ENCODE data around the gene OR13C5.
"Not testable (repeated sequence)": the region's sequence is repeated elsewhere in the genome, so short reads cannot be mapped to it uniquely, and the experiment has no call there.

The OR13C5 gene

DNA sequence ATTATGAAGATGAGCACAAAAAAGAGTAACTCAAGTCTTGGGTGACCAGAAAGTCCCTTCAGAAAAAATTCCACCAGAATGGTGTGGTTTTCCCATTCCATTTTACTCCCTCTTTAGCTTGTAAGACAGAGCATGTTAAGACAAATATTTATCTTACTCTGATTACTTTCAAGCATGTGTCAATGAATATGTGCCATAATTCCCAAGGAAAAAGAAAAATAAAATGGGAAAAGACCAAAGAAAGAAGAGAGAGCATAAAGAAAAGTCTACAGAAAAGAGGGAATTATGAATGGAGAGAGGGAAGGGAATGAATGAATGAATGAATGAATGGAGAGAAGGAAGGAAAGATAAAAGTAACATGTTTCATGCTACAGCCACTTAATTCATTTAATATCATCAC lies at the start of gene OR13C5:
OR13C5 (minus strand) TSS at position 101 of the 400 bp plus-strand sequence; CDS start at position 101, 0 bp downstream.
- not testable (repeated sequence) for DNase-seq (ENCODE audit: low spot score)

DNA sequence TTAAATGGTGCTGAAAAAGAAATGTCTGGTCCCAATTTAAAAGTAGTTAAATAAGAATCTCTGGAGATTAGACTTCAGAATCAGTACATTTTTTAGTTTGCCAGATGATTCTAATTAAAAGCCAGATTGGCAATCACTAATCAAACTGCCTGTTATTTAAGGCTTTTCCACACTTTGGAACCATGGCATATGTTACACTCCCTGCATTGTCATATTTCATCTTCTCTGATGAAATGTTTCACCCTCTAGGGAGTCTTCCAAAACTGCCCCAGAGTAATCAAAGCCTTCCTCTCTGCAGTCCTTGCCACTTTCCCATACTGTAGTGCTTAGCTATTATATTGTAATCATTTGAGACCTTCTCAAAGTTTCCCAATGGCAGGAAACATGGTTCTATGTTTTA lies 36.2 kb upstream of the OR13C5 start:
- DNase-seq (ENCODE audit: low spot score): no peak

GRCh38 chr9:104633976-104634520 lies 34.8 kb upstream of the OR13C5 start:
- no peak for DNase-seq (ENCODE audit: low spot score)

GRCh38 chr9:104625964-104626363 lies 26.8 kb upstream of the OR13C5 start:
- DNase-seq (ENCODE audit: low spot score): not testable (repeated sequence)

DNA sequence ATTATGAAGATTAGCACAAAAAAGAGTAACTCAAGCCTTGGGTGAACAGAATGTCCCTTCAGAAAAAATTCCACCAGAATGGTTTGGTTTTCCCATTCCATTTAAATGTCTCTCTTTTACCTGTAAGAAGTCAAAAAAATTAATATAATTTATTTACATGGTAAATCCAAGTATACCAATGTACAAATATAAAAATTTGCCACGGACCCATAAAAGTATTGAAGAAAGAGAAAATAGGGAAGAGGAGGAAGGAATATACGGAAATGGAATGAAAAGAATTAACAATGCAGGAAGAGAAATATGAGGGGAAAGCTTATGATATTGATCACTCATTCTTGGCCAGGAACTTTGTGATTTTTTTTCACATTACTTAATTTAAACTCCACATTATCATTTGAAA lies 18.9 kb upstream of the OR13C5 start, which contains the start of gene OR13C9:
OR13C9 (minus strand) TSS at position 101 of the 400 bp plus-strand sequence; CDS start at position 101, 0 bp downstream.
- no peak for DNase-seq (ENCODE audit: low spot score)

DNA sequence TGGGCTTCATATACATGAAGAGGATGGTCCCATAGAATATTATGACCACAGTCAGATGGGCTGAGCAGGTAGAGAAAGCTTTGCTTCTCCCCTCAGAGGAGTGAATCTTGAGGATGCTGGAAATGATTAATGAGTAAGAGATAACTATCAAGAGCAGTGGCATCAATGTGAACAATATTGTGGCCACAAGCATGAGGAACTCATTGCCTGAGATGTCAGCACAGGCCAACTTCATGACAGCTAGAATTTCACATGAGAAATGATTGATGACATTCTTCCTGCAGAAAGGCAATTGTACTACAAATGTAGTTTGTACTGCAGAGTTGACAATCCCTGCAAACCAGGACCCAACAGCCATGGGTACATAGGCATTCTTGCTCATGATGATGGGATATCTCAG lies 18.2 kb upstream of the OR13C5 start:
- no peak for DNase-seq (ENCODE audit: low spot score)

DNA sequence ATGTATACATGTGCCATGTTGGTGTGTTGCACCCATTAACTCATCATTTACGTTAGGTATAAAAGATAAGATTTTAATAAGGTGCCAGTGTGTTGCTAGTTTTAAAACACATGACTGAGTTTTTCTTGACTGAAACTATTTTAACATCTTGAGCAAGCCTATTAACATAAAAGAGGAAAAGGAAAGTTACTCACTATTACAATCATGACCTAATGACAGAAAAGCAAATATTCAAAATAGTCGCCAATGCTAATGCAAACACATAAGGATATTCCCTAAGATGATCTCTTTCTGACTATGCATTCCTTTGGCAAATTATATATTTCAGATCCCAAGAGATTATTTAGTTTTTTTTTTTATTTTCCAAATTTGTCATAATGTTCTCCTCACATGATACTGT lies 12.0 kb upstream of the OR13C5 start:
- DNase-seq (ENCODE audit: low spot score): no peak

- DNase-seq (ENCODE audit: low spot score): no peak
These were observed 9.1 kb upstream of the OR13C5 start for GRCh38 chr9:104608336-104608735.

- DNase-seq (ENCODE audit: low spot score): no peak
These were observed 6.9 kb upstream of the OR13C5 start for GRCh38 chr9:104606152-104606551.

DNA sequence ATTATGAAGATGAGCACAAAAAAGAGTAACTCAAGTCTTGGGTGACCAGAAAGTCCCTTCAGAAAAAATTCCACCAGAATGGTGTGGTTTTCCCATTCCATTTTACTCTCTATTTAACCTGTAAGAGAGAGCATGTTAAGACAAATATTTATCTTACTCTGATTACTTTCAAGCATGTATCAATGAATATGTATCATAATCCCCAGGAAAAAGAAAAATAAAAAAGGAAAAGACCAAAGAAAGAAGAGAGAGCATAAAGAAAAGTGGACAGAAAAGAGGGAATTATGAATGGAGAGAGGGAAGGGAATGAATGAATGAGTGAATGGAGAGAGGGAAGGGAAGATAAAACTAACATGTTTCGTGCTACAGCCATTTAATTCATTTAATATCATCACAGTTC lies 6.3 kb upstream of the OR13C5 start, which contains the start of gene OR13C2:
OR13C2 (minus strand) TSS at position 101 of the 400 bp plus-strand sequence; CDS start at position 101, 0 bp downstream.
- DNase-seq (ENCODE audit: low spot score): not testable (repeated sequence)

DNA sequence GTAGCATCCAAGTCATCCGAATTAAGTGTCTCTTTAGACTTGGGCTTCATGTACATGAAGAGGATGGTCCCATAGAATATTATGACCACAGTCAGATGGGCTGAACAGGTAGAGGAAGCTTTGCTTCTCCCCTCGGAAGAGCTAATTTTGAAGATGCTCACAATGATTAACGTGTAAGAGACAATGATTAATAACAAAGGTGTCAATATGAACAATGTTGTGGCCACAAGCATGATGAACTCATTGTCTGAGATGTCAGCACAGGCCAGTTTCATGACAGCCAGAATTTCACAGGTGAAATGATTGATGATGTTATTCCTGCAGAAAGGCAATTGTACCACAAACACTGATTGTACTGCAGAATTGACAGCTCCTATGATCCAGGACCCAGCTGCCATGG lies 5.6 kb upstream of the OR13C5 start:
- no peak for DNase-seq (ENCODE audit: low spot score)

DNA sequence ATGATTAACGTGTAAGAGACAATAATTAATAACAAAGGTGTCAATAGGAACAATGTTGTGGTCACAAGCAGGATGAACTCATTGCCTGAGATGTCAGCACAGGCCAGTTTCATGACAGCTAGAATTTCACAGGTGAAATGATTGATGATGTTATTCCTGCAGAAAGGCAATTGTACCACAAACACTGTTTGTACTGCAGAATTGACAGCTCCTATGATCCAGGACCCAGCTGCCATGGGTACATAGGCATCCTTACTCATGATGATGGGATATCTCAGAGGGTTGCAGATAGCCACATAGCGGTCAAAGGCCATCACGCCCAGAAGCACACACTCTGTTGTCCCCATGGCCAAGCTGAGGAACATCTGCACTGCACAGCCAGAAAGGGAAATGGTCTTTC lies 464 bp downstream of the OR13C5 start:
- DNase-seq (ENCODE audit: low spot score): not testable (repeated sequence)

DNA sequence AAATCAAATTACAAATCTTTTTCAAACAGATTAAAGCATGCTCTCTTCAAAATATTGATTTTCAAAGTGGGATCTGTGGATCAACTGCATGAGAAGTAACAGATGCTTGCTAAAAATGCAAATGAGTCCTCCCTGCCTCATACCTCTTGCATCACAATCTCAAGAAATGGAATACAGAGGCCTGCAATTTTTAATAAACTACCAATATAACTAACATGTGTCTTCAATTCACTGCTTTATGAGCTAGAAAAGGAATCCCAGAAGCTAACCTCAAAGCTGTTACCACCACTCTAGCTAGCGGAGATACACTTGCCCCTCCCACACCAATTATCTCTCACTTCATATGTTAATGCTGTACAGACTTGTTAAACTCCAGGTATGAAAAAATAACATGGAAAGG lies 9.6 kb downstream of the OR13C5 start:
- no peak for DNase-seq (ENCODE audit: low spot score)

- no peak for DNase-seq (ENCODE audit: low spot score)
These were observed 12.6 kb downstream of the OR13C5 start for GRCh38 chr9:104586496-104587180.

GRCh38 chr9:104580562-104580961 lies 18.7 kb downstream of the OR13C5 start:
- no peak for DNase-seq (ENCODE audit: low spot score)

DNA sequence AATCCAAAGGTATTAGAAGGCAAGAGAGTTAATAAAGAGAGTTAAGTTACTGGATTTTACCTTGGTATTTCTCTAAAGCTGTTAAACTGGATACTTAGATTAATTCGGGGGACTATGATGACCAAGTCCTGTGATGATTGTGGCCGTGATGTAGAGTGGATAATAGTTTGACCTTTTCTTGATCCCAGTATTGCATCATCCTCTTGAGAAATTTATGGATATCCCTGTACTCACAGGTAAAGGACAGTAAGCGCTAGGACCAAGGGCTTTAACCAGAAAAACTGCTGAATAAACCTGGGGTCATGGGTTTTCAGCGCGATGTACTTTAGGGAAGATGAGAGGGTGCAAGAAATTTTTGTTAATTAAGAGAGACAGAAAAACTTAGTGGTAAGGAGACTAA lies 21.9 kb downstream of the OR13C5 start:
- no peak for DNase-seq (ENCODE audit: low spot score)

GRCh38 chr9:104575456-104575855 lies 23.8 kb downstream of the OR13C5 start:
- DNase-seq (ENCODE audit: low spot score): no peak

GRCh38 chr9:104572612-104573011 lies 26.6 kb downstream of the OR13C5 start:
- DNase-seq (ENCODE audit: low spot score): no peak

GRCh38 chr9:104568868-104569267 lies 30.3 kb downstream of the OR13C5 start, which contains the start of gene OR13C8:
Gene OR13C8 (plus strand): TSS chr9:104569168. CDS start chr9:104569168, 0 bp downstream.
- DNase-seq (ENCODE audit: low spot score): no peak

- DNase-seq (ENCODE audit: low spot score): no peak
These were observed 34.9 kb downstream of the OR13C5 start for GRCh38 chr9:104564358-104564757.

- no peak for DNase-seq (ENCODE audit: low spot score)
These were observed 42.2 kb downstream of the OR13C5 start for GRCh38 chr9:104556830-104557634.

- DNase-seq (ENCODE audit: low spot score): no peak
These were observed 43.7 kb downstream of the OR13C5 start for GRCh38 chr9:104555521-104555920.

- DNase-seq (ENCODE audit: low spot score): no peak
These were observed 46.0 kb downstream of the OR13C5 start for GRCh38 chr9:104553261-104553660.
